Inflammatory macrophage treated with lipopolysaccharide for 1 hour (primary cell): ENCODE data around the gene C1QL4.
"Not testable (repeated sequence)": the region's sequence is repeated elsewhere in the genome, so short reads cannot be mapped to it uniquely, and the experiment has no call there.

Experiments used
- DNase-seq, 2 donors: peaks; one replicate each; pipeline ENCODE4 v3.0.0-alpha.2; 2020 to 2022

The C1QL4 gene

GRCh38 chr12:49347311-49348193 lies 10.6 kb upstream of the C1QL4 start:
- peak; percentile 27 to 63 for DNase-seq

GRCh38 chr12:49346659-49347310 lies 9.8 kb upstream of the C1QL4 start, which contains the start of gene DNAJC22:
DNAJC22 (plus strand) TSS chr12:49346888; CDS start chr12:49348873, 1,985 bp downstream.
- no peak for DNase-seq

GRCh38 chr12:49345825-49346658 lies 9.1 kb upstream of the C1QL4 start:
- DNase-seq: no peak

- no peak for DNase-seq
Observed at GRCh38 chr12:49345051-49345824, 8.2 kb upstream of the C1QL4 start.

- no peak for DNase-seq
Observed at GRCh38 chr12:49344486-49345050, 7.6 kb upstream of the C1QL4 start.

- DNase-seq: no peak
Observed at GRCh38 chr12:49342914-49343731, 6.1 kb upstream of the C1QL4 start.

- peak; percentile 45 to 80 for DNase-seq
Observed at GRCh38 chr12:49342066-49342913, 5.3 kb upstream of the C1QL4 start.

- DNase-seq: no peak
Observed at GRCh38 chr12:49341777-49342065, 4.7 kb upstream of the C1QL4 start.

GRCh38 chr12:49340971-49341776 lies 4.2 kb upstream of the C1QL4 start:
- DNase-seq: no peak

GRCh38 chr12:49340095-49340870 lies 3.3 kb upstream of the C1QL4 start:
- no peak for DNase-seq

GRCh38 chr12:49339464-49339861 lies 2.5 kb upstream of the C1QL4 start:
- no peak for DNase-seq

- no peak for DNase-seq
Observed at GRCh38 chr12:49338830-49339463, 2.0 kb upstream of the C1QL4 start.

- DNase-seq: no peak
Observed at GRCh38 chr12:49335955-49336644, 888 bp downstream of the C1QL4 start.

- DNase-seq: no peak
Observed at GRCh38 chr12:49335118-49335954, 1.7 kb downstream of the C1QL4 start.

GRCh38 chr12:49334681-49335080 lies 2.3 kb downstream of the C1QL4 start:
- no peak for DNase-seq

GRCh38 chr12:49334226-49334625 lies 2.8 kb downstream of the C1QL4 start:
- DNase-seq: no peak

GRCh38 chr12:49333778-49334177 lies 3.2 kb downstream of the C1QL4 start:
- DNase-seq: not testable (repeated sequence)
